MM.1S (cell line): Measurements from ENCODE around the gene ZNF292.

Experiments used
- EZH2 ChIP-seq: fragments of 300-600 bp; sonication (generic); optimal IDR thresholded peaks from 2 replicates; pipeline ENCODE3; 2017; ENCODE audit warnings: low read depth, mild to moderate bottlenecking, antibody characterized with exemption, low read length, mixed read lengths
- EZH2phosphoT487 ChIP-seq: fragments of 300-600 bp; sonication (generic); IDR thresholded peaks from 2 replicates; pipeline ENCODE4 v1.6.1; 2018; ENCODE audit warnings: antibody characterized with exemption, low read length
- TF ChIP-seq, protein P1 (sequence below): fragments of 300-600 bp; sonication (generic); IDR thresholded peaks from 2 replicates; pipeline ENCODE4 v1.5.1; 2016; ENCODE audit warnings: antibody characterized with exemption, low read length, mixed read lengths

DNA sequence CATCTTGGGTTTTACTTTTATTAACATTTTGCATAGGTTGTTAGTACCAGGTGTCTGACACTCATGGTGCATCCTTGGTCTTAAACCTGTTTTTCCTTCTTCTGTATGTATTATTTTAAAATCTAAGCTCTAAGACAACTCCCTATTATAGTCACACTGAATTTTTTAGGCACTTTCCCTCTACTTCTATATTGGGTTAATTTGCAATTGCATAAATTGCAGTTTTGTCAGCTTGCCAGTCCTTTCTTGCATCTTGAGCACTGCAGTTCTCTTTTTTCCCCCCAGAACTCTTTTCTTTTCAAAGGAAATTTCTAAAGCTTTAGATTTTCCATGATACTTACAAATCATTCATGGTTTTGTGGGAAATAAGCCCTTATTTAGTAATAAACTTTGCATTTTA, 70.6 kb downstream of the ZNF292 start:
- TF ChIP-seq, protein P1, sequence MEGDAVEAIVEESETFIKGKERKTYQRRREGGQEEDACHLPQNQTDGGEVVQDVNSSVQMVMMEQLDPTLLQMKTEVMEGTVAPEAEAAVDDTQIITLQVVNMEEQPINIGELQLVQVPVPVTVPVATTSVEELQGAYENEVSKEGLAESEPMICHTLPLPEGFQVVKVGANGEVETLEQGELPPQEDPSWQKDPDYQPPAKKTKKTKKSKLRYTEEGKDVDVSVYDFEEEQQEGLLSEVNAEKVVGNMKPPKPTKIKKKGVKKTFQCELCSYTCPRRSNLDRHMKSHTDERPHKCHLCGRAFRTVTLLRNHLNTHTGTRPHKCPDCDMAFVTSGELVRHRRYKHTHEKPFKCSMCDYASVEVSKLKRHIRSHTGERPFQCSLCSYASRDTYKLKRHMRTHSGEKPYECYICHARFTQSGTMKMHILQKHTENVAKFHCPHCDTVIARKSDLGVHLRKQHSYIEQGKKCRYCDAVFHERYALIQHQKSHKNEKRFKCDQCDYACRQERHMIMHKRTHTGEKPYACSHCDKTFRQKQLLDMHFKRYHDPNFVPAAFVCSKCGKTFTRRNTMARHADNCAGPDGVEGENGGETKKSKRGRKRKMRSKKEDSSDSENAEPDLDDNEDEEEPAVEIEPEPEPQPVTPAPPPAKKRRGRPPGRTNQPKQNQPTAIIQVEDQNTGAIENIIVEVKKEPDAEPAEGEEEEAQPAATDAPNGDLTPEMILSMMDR = no peak
- TF ChIP-seq EZH2 = no peak
- no peak for TF ChIP-seq EZH2phosphoT487
